Ovary (tissue), 9 donors: ENCODE results near the gene LRRC23. TPM values are rescaled to one million over a fixed set of nuclear protein-coding genes. Genes with fewer than 3 reads are reported as not detected.

Experiments used
- DNase-seq, 5 donors: peaks; one replicate each; pipeline ENCODE4 v3.0.0-alpha.2; 2019 to 2020
- H3K27ac ChIP-seq, 2 donors: fragments of 200-600 bp; one replicate each; pipeline versions ENCODE4 v1.5.1 to v1.8.0; 2019 to 2022
- H3K27me3 ChIP-seq: fragments of 200-600 bp; one replicate; pipeline ENCODE4 v1.8.0; 2022
- H3K36me3 ChIP-seq: fragments of 200-600 bp; sonication (generic); one replicate; pipeline ENCODE4 v1.5.1; 2019
- H3K4me1 ChIP-seq: one replicate; pipeline ENCODE4 v1.8.1; 2013; ENCODE audit warnings: mild to moderate bottlenecking, moderate library complexity; ENCODE audit not compliant: insufficient read depth
- H3K4me3 ChIP-seq: fragments of 200-600 bp; sonication (generic); one replicate; pipeline ENCODE4 v1.5.1; 2017
- H3K9me3 ChIP-seq, 2 donors: fragments of 200-600 bp in 1 of 2; sonication (generic) in 1 of 2; one replicate each; pipeline versions ENCODE4 v1.5.1 to v1.8.1; 2013 to 2019; ENCODE audit warnings: mild to moderate bottlenecking in 1 of 2, moderate library complexity in 1 of 2
- CTCF ChIP-seq, 3 donors: fragments of 450-650 bp in 2 of 3; fragments of 200-600 bp in 1 of 3; IDR thresholded peaks; one replicate each; pipeline versions ENCODE4 v1.5.1 to v1.8.0; 2016 to 2022; ENCODE audit warnings: antibody characterized with exemption in 3 of 3, mild to moderate bottlenecking in 1 of 3
- EP300 ChIP-seq: sonication (generic); formaldehyde crosslinking; IDR thresholded peaks from one replicate; pipeline ENCODE4 v1.6.1; 2017; ENCODE audit warnings: antibody characterized with exemption
- POLR2A ChIP-seq: fragments of 450-650 bp; IDR thresholded peaks from one replicate; pipeline ENCODE4 v1.6.1; 2017; ENCODE audit warnings: antibody characterized with exemption, mild to moderate bottlenecking, moderate library complexity
- WGBS, 3 donors: extraction: QIAGEN DNeasy Blood & Tissue Kit in 1 of 3; methylation state at CpG; one replicate each; pipeline versions ENCODE4 v1.1.5 to v1.1.7; 2013 to 2017; 5-methylcytosine and 5-hydroxymethylcytosine counted together
- intact Hi-C, 4 donors: fragments of 100-400 bp; cut with DNase I; formaldehyde crosslinking; loops; one replicate each; pipeline versions ENCODE4 v1.11.0 to v1.15.1; 2022 to 2023
- polyA plus RNA-seq, 2 donors: library from polyadenylated mRNA; stranded (reverse); fragments of 200-250 nt in 1 of 2; fragments of 350-450 nt in 1 of 2; fragmentation: Illumina TruSeq in 1 of 2; extraction: RNeasy Lipid Tissue Mini Kit (QIAGEN cat#74804) in 1 of 2; gene quantifications; one replicate each; pipeline ENCODE4 v1.2.3, GENCODE V29; 2013 to 2014
- total RNA-seq, 7 donors: library from RNA; depleted of rRNA in 2 of 7; stranded (reverse); fragments of >200 nt in 2 of 7; fragmentation: NEBNext Ultra II Directional in 3 of 7; extraction: Animal tissue kit (Norgen Biotek cat#: 25700) in 3 of 7; gene quantifications; one replicate each; pipeline versions ENCODE4 v1.1.0 to v1.2.4, GENCODE V29; 2016 to 2023
- donor health status: DM: no; HTN: no; CAD: no; lungs with moderate emphysema.
- donor health status: DM: no; HTN: no; CAD: no.
- donor health status: Bipolar disorder and iron deficiency.
- donor health status: DM: yes; HTN: yes; CAD: no.
- donor health status: DM: no; HTN: no; CAD: no.
- donor health status: DM: yes; HTN: yes; CAD: no.

Gene LRRC23
- total and polyA plus RNA-seq, 9 donors = 11.2 to 67.6 (median 16.5) TPM

GRCh38 chr12:6916426-6917200 is 12.0 kb downstream of the LRRC23 start:
- H3K36me3 ChIP-seq = no peaks in the 10 kb centered on the region
- no peak overlapping the region for H3K27ac ChIP-seq
- no peak overlapping the region for H3K4me3 ChIP-seq
- 86 to 91% (median 86%) methylated on average over 11 of the region's 11 CpGs for WGBS, 3 donors
- H3K27me3 ChIP-seq = no peaks in the 10 kb centered on the region
- intact Hi-C loops = no loop called here
- DNase-seq = peak in 1 of 5 donors; percentile 33
- TF ChIP-seq CTCF (IDR thresholded peaks at IDR 0.05) (no peak), EP300 (no peak), POLR2A (no peak)
- peaks cover 4% of the 10 kb centered on the region for H3K4me1 ChIP-seq
- H3K9me3 ChIP-seq = no peaks in the 10 kb centered on the region

DNA sequence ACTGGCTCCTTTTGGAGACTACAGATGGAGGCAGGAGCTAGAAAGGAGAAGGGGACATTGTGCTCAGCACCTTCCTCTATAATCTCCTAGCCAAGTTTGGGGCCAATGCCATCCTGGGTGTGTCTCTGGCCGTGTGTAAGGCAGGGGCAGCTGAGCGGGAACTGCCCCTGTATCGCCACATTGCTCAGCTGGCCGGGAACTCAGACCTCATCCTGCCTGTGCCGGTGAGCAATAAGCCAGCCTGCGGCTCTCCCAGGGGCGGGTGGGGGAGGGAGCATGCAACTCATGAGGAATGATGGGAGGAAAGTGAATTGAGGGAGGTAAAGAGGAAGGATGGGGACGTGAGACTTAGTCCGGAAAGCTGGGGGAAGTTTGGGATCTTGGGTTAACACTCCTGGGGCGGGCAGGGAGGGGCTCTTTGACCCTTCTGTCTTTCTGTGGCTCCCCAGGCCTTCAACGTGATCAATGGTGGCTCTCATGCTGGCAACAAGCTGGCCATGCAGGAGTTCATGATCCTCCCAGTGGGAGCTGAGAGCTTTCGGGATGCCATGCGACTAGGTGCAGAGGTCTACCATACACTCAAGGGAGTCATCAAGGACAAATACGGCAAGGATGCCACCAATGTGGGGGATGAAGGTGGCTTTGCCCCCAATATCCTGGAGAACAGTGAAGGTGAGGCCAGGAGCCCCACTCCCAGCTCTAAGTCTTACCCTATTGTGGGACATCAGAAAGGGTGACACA is 13.0 kb downstream of the LRRC23 start:
- H3K27me3 ChIP-seq = no peaks in the 10 kb centered on the region
- H3K36me3 ChIP-seq = no peaks in the 10 kb centered on the region
- no peaks in the 10 kb centered on the region for H3K9me3 ChIP-seq
- TF ChIP-seq CTCF (IDR thresholded peaks at IDR 0.05) = no peak
- TF ChIP-seq EP300 = no peak
- TF ChIP-seq POLR2A = no peak
- H3K4me3 ChIP-seq = no peak overlapping the region
- H3K4me1 ChIP-seq = peaks cover 4% of the 10 kb centered on the region
- peak in 1 of 5 donors; percentile 24 for DNase-seq
- intact Hi-C loops = no loop called here
- WGBS, 3 donors = 72 to 82% (median 76%) methylated on average over 14 of the region's 14 CpGs
- no peak overlapping the region for H3K27ac ChIP-seq

DNA sequence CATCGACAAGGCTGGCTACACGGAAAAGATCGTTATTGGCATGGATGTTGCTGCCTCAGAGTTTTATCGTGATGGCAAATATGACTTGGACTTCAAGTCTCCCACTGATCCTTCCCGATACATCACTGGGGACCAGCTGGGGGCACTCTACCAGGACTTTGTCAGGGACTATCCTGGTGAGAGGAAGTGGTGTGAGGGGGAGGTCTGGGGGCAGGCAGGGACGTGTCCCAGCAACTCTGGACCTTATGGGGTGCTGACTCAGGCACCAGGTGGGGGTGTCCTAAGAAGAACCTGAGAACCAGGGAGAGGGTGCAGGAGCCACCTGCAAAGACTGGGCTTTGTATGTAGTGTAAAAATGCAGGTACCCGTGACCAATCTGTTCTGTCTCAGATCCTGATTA is 15.0 kb downstream of the LRRC23 start:
- Histone ChIP-seq H3K27ac (no peak overlapping the region), H3K27me3 (no peaks in the 10 kb centered on the region), H3K9me3 (no peaks in the 10 kb centered on the region), H3K4me3 (no peak overlapping the region), H3K36me3 (no peaks in the 10 kb centered on the region), H3K4me1 (peaks cover 2% of the 10 kb centered on the region)
- intact Hi-C loops = no loop called here
- TF ChIP-seq CTCF (IDR thresholded peaks at IDR 0.05) = no peak
- TF ChIP-seq EP300 = no peak
- TF ChIP-seq POLR2A = no peak
- 52 to 69% (median 58%) methylated on average over 7 of the region's 7 CpGs for WGBS, 3 donors
- DNase-seq = peak in 1 of 5 donors; percentile 24

- TF ChIP-seq POLR2A (no peak), EP300 (no peak), CTCF (IDR thresholded peaks at IDR 0.05) (no peak)
- Histone ChIP-seq H3K36me3 (no peaks in the 10 kb centered on the region), H3K4me3 (no peak overlapping the region), H3K27ac (no peak overlapping the region), H3K9me3 (no peaks in the 10 kb centered on the region), H3K27me3 (no peaks in the 10 kb centered on the region), H3K4me1 (peaks cover 15% of the 10 kb centered on the region)
- DNase-seq = peak in 1 of 5 donors; percentile 15
- WGBS, 3 donors = 49 to 78% (median 51%) methylated on average over 7 of the region's 7 CpGs
- intact Hi-C loops = loop anchor here in 1 of 4 donors (5.0 kb wide), 1 partner anchor 191 kb away; no protein-coding TSS in a partner anchor
These were observed 16.9 kb downstream of the LRRC23 start for GRCh38 chr12:6921539-6921938.
